SU-DHL-6 (cell line): Measurements from ENCODE around the gene MSANTD3.

ENCODE experiments used
- CTCF ChIP-seq: fragments of 200-600 bp; sonication (generic); IDR thresholded peaks from one replicate; pipeline ENCODE4 v1.5.1; 2017; ENCODE audit warnings: antibody characterized with exemption, mild to moderate bottlenecking, low read length, moderate library complexity; ENCODE audit not compliant: insufficient read depth, poor library complexity, severe bottlenecking
- EZH2phosphoT487 ChIP-seq: fragments of 200-600 bp; sonication (generic), shearing (Covaris generic); conservative IDR thresholded peaks from 2 replicates; pipeline ENCODE4 v1.6.1; 2018; ENCODE audit warnings: mild to moderate bottlenecking, antibody characterized with exemption, low read length, moderate library complexity, mixed read lengths

DNA sequence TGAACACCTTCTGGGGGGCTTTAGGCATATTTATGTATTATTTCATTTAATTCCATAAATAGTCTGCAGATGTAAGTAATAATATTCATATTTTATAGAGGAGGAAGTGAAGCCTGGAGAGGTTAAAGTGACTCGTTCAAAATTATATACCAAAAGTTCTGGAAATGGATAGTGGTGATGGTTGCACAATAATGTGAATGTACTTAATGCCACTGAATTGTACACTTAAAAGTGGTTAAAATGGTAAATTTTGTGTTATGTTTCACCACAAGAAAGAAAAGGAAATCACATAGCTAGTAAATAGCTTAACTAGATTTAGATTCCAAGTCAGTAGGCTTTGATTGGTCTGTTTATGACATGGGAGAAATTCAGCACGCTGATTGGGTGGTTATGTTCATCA is 33.0 kb downstream of the MSANTD3 start:
- TF ChIP-seq CTCF (no peak), EZH2phosphoT487 (no peak)
